GM11168 (cell line): ENCODE measurements around the gene PANK4.

Source experiments
- in situ Hi-C: fragments of 300-500 bp; cut with MboI; formaldehyde crosslinking; loops from one replicate; pipeline ENCODE4 v1.12.0; 2022; ENCODE audit warnings: low sequenced_read_pairs; ENCODE audit not compliant: unreplicated experiment

Gene PANK4

GRCh38 chr1:2502661-2503553 is 23.5 kb downstream of the PANK4 start:
- in situ Hi-C loops = no loop called here

- in situ Hi-C loops = no loop called here
Observed at GRCh38 chr1:2502210-2502609, 24.2 kb downstream of the PANK4 start.

GRCh38 chr1:2501820-2502119 is 24.6 kb downstream of the PANK4 start:
- in situ Hi-C loops = no loop called here

- in situ Hi-C loops = no loop called here
Observed at GRCh38 chr1:2501041-2501819, 25.2 kb downstream of the PANK4 start.

GRCh38 chr1:2499986-2500596 is 26.3 kb downstream of the PANK4 start:
- in situ Hi-C loops = no loop called here

- in situ Hi-C loops = no loop called here
Observed at GRCh38 chr1:2499260-2499659, 27.1 kb downstream of the PANK4 start.

GRCh38 chr1:2498648-2499047 is 27.7 kb downstream of the PANK4 start:
- in situ Hi-C loops = no loop called here

- in situ Hi-C loops = no loop called here
Observed at GRCh38 chr1:2497891-2498290, 28.5 kb downstream of the PANK4 start.

- in situ Hi-C loops = no loop called here
Observed at GRCh38 chr1:2496746-2497145, 29.6 kb downstream of the PANK4 start.

GRCh38 chr1:2496087-2496622 is 30.2 kb downstream of the PANK4 start:
- in situ Hi-C loops = no loop called here

GRCh38 chr1:2495546-2495945 is 30.9 kb downstream of the PANK4 start:
- in situ Hi-C loops = no loop called here

- in situ Hi-C loops = no loop called here
Observed at GRCh38 chr1:2495026-2495425, 31.4 kb downstream of the PANK4 start.

- in situ Hi-C loops = no loop called here
Observed at GRCh38 chr1:2494323-2494693, 32.1 kb downstream of the PANK4 start.

- in situ Hi-C loops = no loop called here
Observed at GRCh38 chr1:2493691-2494322, 32.6 kb downstream of the PANK4 start.

GRCh38 chr1:2493218-2493617 is 33.2 kb downstream of the PANK4 start:
- in situ Hi-C loops = no loop called here

GRCh38 chr1:2492091-2492490 is 34.3 kb downstream of the PANK4 start:
- in situ Hi-C loops = no loop called here

- in situ Hi-C loops = no loop called here
Observed at GRCh38 chr1:2489615-2490014, 36.8 kb downstream of the PANK4 start.

- in situ Hi-C loops = no loop called here
Observed at GRCh38 chr1:2488688-2489087, 37.7 kb downstream of the PANK4 start.

GRCh38 chr1:2486558-2486957 is 39.8 kb downstream of the PANK4 start:
- in situ Hi-C loops = no loop called here

GRCh38 chr1:2486041-2486440 is 40.4 kb downstream of the PANK4 start:
- in situ Hi-C loops = no loop called here

- in situ Hi-C loops = no loop called here
Observed at GRCh38 chr1:2483970-2484369, 42.4 kb downstream of the PANK4 start.
